SK-N-SH (cell line): Measurements from ENCODE around the gene PCSK9. TPM values are rescaled to one million over a fixed set of nuclear protein-coding genes. Genes with fewer than 3 reads are reported as not detected.

ENCODE experiments used
- CTCF ChIA-PET: fragments of 300-600, 350-600 bp; formaldehyde crosslinking; extraction: SDS; loops from one replicate; lab custom pipeline; 2021; lab: Yijun Ruan, JAX
- POLR2A ChIA-PET: fragments of 350-600 bp; sonication (Branson Sonifier 250); formaldehyde crosslinking; extraction: SDS; loops from one replicate; lab custom pipeline; 2020; ENCODE audit warnings: antibody characterized with exemption, inconsistent platforms; lab: Yijun Ruan, JAX
- DNase-seq: peaks from one replicate; pipeline ENCODE4 v3.0.0; 2012
- H2AFZ ChIP-seq: fragments of 200-600 bp; sonication (generic); 2 replicates; pipeline ENCODE4 v1.8.1; 2016; ENCODE audit warnings: antibody characterized with exemption, mild to moderate bottlenecking, low read depth
- H3F3A ChIP-seq: fragments of 200-600 bp; sonication (generic); replicated peaks from 2 replicates; pipeline ENCODE3; 2016; ENCODE audit warnings: antibody characterized with exemption, mild to moderate bottlenecking; ENCODE audit not compliant: insufficient read depth
- H3K27ac ChIP-seq, 2 experiments: fragments of 200-500 bp in 1 of 2; fragments of 200-600 bp in 1 of 2; sonication (Bioruptor generic) in 1 of 2; sonication (generic), shearing (Covaris generic) in 1 of 2; 2 replicates each; pipeline versions ENCODE4 v1.5.1 to v1.6.1; 2014 to 2016; ENCODE audit warnings: low read depth in 2 of 2, inconsistent platforms in 1 of 2, low read length in 1 of 2, mild to moderate bottlenecking in 1 of 2, mixed read lengths in 1 of 2
- H3K27me3 ChIP-seq: fragments of 200-600 bp; sonication (generic), shearing (Covaris generic); 2 replicates; pipeline ENCODE4 v1.6.1; 2016; ENCODE audit warnings: mixed run types; ENCODE audit not compliant: insufficient read depth
- H3K36me3 ChIP-seq, 2 experiments: fragments of 200-500 bp in 1 of 2; fragments of 200-600 bp in 1 of 2; sonication (Bioruptor generic) in 1 of 2; sonication (generic) in 1 of 2; replicated peaks in 1 of 2; 2 replicates each; pipeline versions ENCODE3 to v1.5.1; 2014 to 2016; ENCODE audit warnings: low read length in 1 of 2, mild to moderate bottlenecking in 1 of 2; ENCODE audit not compliant: insufficient read depth in 2 of 2, control insufficient read depth in 1 of 2
- H3K4me1 ChIP-seq, 2 experiments: fragments of 200-500 bp in 1 of 2; fragments of 200-600 bp in 1 of 2; sonication (Bioruptor generic) in 1 of 2; sonication (generic), shearing (Covaris generic) in 1 of 2; 2 replicates each; pipeline versions ENCODE4 v1.5.1 to v1.6.1; 2014 to 2016; ENCODE audit warnings: low read depth in 1 of 2, low read length in 1 of 2, mixed run types in 1 of 2; ENCODE audit not compliant: insufficient read depth in 2 of 2, control insufficient read depth in 1 of 2
- H3K4me2 ChIP-seq: fragments of 200-600 bp; sonication (generic), shearing (Covaris generic); 2 replicates; pipeline ENCODE4 v1.6.1; 2017; ENCODE audit warnings: mixed run types
- H3K4me3 ChIP-seq, 2 experiments: fragments of 200-500 bp in 1 of 2; fragments of 200-600 bp in 1 of 2; sonication (Bioruptor generic) in 1 of 2; sonication (generic), shearing (Covaris generic) in 1 of 2; 2 replicates each; pipeline versions ENCODE4 v1.5.1 to v1.8.1; 2014 to 2016; ENCODE audit warnings: low read depth in 2 of 2, inconsistent platforms in 1 of 2, low read length in 1 of 2, mild to moderate bottlenecking in 1 of 2, mixed read lengths in 1 of 2, moderate library complexity in 1 of 2
- H3K79me2 ChIP-seq: fragments of 200-600 bp; sonication (generic); 2 replicates; pipeline ENCODE4 v1.8.1; 2017; ENCODE audit warnings: mild to moderate bottlenecking; ENCODE audit not compliant: insufficient read depth
- H3K9ac ChIP-seq: fragments of 200-600 bp; sonication (generic); 2 replicates; pipeline ENCODE4 v1.6.1; 2017; ENCODE audit warnings: mixed run types
- H3K9me2 ChIP-seq: fragments of 200-600 bp; sonication (generic); 2 replicates; pipeline ENCODE4 v1.6.1; 2017; ENCODE audit warnings: mixed run types
- H3K9me3 ChIP-seq: fragments of 200-600 bp; sonication (generic); 2 replicates; pipeline ENCODE4 v1.6.1; 2017; ENCODE audit warnings: mixed run types, mild to moderate bottlenecking, moderate library complexity
- H4K20me1 ChIP-seq: fragments of 200-600 bp; sonication (generic); 2 replicates; pipeline ENCODE4 v1.6.1; 2017; ENCODE audit warnings: mild to moderate bottlenecking, mixed run types; ENCODE audit not compliant: insufficient read depth
- CHD2 ChIP-seq: fragments of 150-350 bp; IDR thresholded peaks from 2 replicates; pipeline ENCODE4 v1.6.1; 2018; ENCODE audit warnings: low read length; ENCODE audit not compliant: partially characterized antibody
- EP300 ChIP-seq, 2 experiments: IDR thresholded peaks; 2 replicates each; pipeline versions ENCODE4 v1.4.0 to v1.6.1; 2012; ENCODE audit warnings: borderline replicate concordance in 1 of 2, low read depth in 1 of 2, low read length in 1 of 2
- EZH2phosphoT487 ChIP-seq: fragments of 200-600 bp; sonication (generic); IDR thresholded peaks from 2 replicates; pipeline ENCODE4 v1.6.1; 2017; ENCODE audit warnings: low read depth, mixed run types, mild to moderate bottlenecking, antibody characterized with exemption, moderate library complexity, borderline replicate concordance
- FOXJ3 ChIP-seq: sonication (generic); formaldehyde crosslinking; IDR thresholded peaks from 2 replicates; pipeline ENCODE4 v1.5.1; 2020; ENCODE audit warnings: mild to moderate bottlenecking, missing genetic modification reagents
- GABPA ChIP-seq: IDR thresholded peaks from 2 replicates; pipeline ENCODE4 v1.4.0; 2012; ENCODE audit warnings: low read depth, mild to moderate bottlenecking
- GATA2 ChIP-seq: sonication (generic); formaldehyde crosslinking; IDR thresholded peaks from 2 replicates; pipeline ENCODE4 v1.5.0; 2020; ENCODE audit warnings: mild to moderate bottlenecking, missing genetic modification reagents
- MEF2A ChIP-seq: IDR thresholded peaks from 2 replicates; pipeline ENCODE4 v1.4.0; 2012; ENCODE audit warnings: low read depth, borderline replicate concordance
- MXI1 ChIP-seq: IDR thresholded peaks from 2 replicates; pipeline ENCODE4 v1.6.1; 2012; ENCODE audit warnings: mild to moderate bottlenecking, low read depth, low read length, improper control_type of control experiment
- NFIC ChIP-seq: IDR thresholded peaks from 2 replicates; pipeline ENCODE4 v1.4.0; 2012; ENCODE audit warnings: borderline replicate concordance
- NRF1 ChIP-seq: IDR thresholded peaks from 2 replicates; pipeline ENCODE4 v1.6.1; 2012; ENCODE audit warnings: low read depth, mild to moderate bottlenecking, low read length
- RCOR1 ChIP-seq: fragments of 150-350 bp; IDR thresholded peaks from 2 replicates; pipeline ENCODE4 v1.6.1; 2017; ENCODE audit warnings: antibody characterized with exemption, low read length
- RFX5 ChIP-seq: IDR thresholded peaks from 2 replicates; pipeline ENCODE4 v1.6.1; 2012; ENCODE audit warnings: mild to moderate bottlenecking, improper control_type of control experiment, low read length
- SMC3 ChIP-seq: IDR thresholded peaks from 2 replicates; pipeline ENCODE4 v1.6.1; 2012; ENCODE audit warnings: low read depth, low read length, improper control_type of control experiment
- TAF1 ChIP-seq: IDR thresholded peaks from 2 replicates; pipeline ENCODE4 v1.6.1; 2012; ENCODE audit warnings: low read depth, mild to moderate bottlenecking, low read length, moderate library complexity, borderline replicate concordance
- TCF12 ChIP-seq: IDR thresholded peaks from 2 replicates; pipeline ENCODE4 v1.4.0; 2012
- TEAD4 ChIP-seq: IDR thresholded peaks from 2 replicates; pipeline ENCODE4 v1.4.0; 2012; ENCODE audit warnings: mild to moderate bottlenecking, borderline replicate concordance; ENCODE audit not compliant: insufficient read depth
- YY1 ChIP-seq: IDR thresholded peaks from 2 replicates; pipeline ENCODE4 v1.4.0; 2012; ENCODE audit warnings: low read depth, mild to moderate bottlenecking
- WGBS: methylation state at CpG from one replicate; pipeline ENCODE4 v1.1.6; 2017; ENCODE audit warnings: low lambda C conversion rate; 5-methylcytosine and 5-hydroxymethylcytosine counted together
- polyA plus RNA-seq, 3 experiments: library from polyadenylated mRNA; depleted of rRNA; stranded (reverse); fragments of >200 nt; gene quantifications; 2 replicates each; pipeline ENCODE4 v1.2.3, GENCODE V29; 2012
- TF ChIP-seq, protein P1 (sequence below): fragments of 150-350 bp; IDR thresholded peaks from 2 replicates; pipeline ENCODE4 v1.6.1; 2016; ENCODE audit warnings: mild to moderate bottlenecking, low read depth, low read length
- TF ChIP-seq, protein P2 (sequence below): IDR thresholded peaks from 2 replicates; pipeline ENCODE4 v1.4.0; 2012; ENCODE audit warnings: low read depth, borderline replicate concordance
- TF ChIP-seq, protein P3 (sequence below): IDR thresholded peaks from 2 replicates; pipeline ENCODE4; 2012
- TF ChIP-seq, protein P4 (sequence below): IDR thresholded peaks from 2 replicates; pipeline ENCODE4 v1.4.0; 2012; ENCODE audit warnings: low read depth, borderline replicate concordance

The PCSK9 gene
- polyA plus RNA-seq, 1 of the 3 experiments (the other 2 are of a cell fraction) = 0.02 TPM

DNA sequence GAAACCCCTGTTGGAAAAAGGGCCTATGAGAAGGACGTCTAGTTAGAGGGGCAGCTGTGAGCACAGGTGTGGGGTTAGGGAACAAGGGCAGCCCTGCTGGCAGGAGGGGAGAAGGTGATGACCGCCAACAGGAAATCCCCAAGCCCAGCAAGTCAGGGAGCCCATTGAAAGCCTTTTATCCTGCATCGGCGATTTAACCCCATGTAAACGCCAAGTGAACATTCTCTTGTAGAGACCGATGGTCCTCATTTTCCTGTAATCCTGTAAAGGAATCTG, 41.7 kb upstream of the PCSK9 start:
- H3K27me3 ChIP-seq = no peaks in the 10 kb centered on the region; the same call in 1 of the 2 replicates
- no peaks in the 10 kb centered on the region for H3K79me2 ChIP-seq
- H3F3A ChIP-seq = no peaks in the 10 kb centered on the region
- POLR2A ChIA-PET = no interaction called here
- TF ChIP-seq NRF1 (no peak), TCF12 (no peak), EP300 (IDR thresholded peaks at IDR 0.05; ENCODE audit: borderline replicate concordance in 1 of 2, low read depth in 1 of 2, low read length in 1 of 2) (no peak), RCOR1 (no peak), NFIC (no peak), CHD2 (no peak), GATA2 (CRISPR knock-in tag) (no peak)
- WGBS = 84% methylated on average over 6 of the region's 6 CpGs
- peaks cover 0 to 3% of the 10 kb centered on the region in 2 experiments; a peak in 1 of 4 replicates for H3K4me1 ChIP-seq
- no peak overlapping the region for H3K4me2 ChIP-seq
- H3K9me2 ChIP-seq = no peaks in the 10 kb centered on the region
- no peak overlapping the region for H2AFZ ChIP-seq
- H3K9me3 ChIP-seq = no peaks in the 10 kb centered on the region
- H3K4me3 ChIP-seq = no peak overlapping the region
- H4K20me1 ChIP-seq = no peaks in the 10 kb centered on the region
- H3K36me3 ChIP-seq = no peaks in the 10 kb centered on the region
- DNase-seq = no peak
- CTCF ChIA-PET = interaction anchor here (2.1 to 10.9 kb wide), 9 partner anchors 10 to 64 kb away, joined by 7 to 302 read pairs (median 56); no protein-coding TSS in a partner anchor
- no peak overlapping the region for H3K27ac ChIP-seq
- no peak overlapping the region for H3K9ac ChIP-seq

DNA sequence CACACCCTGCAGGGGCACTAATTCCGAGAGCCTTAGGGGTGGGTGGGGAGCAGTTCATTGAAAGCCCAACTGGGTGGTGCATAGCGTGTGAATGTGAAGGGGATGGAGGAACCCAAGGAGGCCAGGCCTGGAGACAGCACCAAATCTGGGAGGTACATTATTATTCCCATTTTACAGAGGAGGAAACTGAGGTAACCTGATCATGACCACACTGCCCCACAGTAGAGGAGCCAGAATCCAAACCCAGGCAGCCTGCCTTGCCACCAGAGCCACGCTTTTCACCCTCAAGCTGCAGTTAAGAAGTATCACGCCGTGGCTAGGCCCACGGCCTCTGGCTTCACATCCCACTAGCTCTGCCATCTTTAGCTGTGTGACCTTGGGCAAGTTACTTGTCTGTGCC, 41.2 kb upstream of the PCSK9 start:
- WGBS = 82% methylated on average over 5 of the region's 6 CpGs
- ChIA-PET CTCF (interaction anchor here (2.2 to 10.9 kb wide), 5 partner anchors 12 to 57 kb away, joined by 7 to 302 read pairs (median 60); no protein-coding TSS in a partner anchor), POLR2A (no interaction called here)
- peaks cover 0 to 3% of the 10 kb centered on the region in 2 experiments; a peak in 1 of 4 replicates for H3K4me1 ChIP-seq
- TF ChIP-seq, protein P1, sequence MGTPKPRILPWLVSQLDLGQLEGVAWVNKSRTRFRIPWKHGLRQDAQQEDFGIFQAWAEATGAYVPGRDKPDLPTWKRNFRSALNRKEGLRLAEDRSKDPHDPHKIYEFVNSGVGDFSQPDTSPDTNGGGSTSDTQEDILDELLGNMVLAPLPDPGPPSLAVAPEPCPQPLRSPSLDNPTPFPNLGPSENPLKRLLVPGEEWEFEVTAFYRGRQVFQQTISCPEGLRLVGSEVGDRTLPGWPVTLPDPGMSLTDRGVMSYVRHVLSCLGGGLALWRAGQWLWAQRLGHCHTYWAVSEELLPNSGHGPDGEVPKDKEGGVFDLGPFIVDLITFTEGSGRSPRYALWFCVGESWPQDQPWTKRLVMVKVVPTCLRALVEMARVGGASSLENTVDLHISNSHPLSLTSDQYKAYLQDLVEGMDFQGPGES = no peak
- TF ChIP-seq NRF1 = no peak
- TF ChIP-seq, protein P2, sequence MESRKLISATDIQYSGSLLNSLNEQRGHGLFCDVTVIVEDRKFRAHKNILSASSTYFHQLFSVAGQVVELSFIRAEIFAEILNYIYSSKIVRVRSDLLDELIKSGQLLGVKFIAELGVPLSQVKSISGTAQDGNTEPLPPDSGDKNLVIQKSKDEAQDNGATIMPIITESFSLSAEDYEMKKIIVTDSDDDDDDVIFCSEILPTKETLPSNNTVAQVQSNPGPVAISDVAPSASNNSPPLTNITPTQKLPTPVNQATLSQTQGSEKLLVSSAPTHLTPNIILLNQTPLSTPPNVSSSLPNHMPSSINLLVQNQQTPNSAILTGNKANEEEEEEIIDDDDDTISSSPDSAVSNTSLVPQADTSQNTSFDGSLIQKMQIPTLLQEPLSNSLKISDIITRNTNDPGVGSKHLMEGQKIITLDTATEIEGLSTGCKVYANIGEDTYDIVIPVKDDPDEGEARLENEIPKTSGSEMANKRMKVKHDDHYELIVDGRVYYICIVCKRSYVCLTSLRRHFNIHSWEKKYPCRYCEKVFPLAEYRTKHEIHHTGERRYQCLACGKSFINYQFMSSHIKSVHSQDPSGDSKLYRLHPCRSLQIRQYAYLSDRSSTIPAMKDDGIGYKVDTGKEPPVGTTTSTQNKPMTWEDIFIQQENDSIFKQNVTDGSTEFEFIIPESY = no peak
- TF ChIP-seq GATA2 (CRISPR knock-in tag) = no peak
- no peak for TF ChIP-seq TAF1
- no peak for TF ChIP-seq MXI1
- no peak for TF ChIP-seq MEF2A
- TF ChIP-seq EZH2phosphoT487 = no peak
- TF ChIP-seq, protein P3, sequence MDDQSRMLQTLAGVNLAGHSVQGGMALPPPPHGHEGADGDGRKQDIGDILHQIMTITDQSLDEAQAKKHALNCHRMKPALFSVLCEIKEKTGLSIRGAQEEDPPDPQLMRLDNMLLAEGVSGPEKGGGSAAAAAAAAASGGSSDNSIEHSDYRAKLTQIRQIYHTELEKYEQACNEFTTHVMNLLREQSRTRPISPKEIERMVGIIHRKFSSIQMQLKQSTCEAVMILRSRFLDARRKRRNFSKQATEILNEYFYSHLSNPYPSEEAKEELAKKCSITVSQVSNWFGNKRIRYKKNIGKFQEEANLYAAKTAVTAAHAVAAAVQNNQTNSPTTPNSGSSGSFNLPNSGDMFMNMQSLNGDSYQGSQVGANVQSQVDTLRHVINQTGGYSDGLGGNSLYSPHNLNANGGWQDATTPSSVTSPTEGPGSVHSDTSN = no peak
- TF ChIP-seq GABPA = no peak
- TF ChIP-seq RFX5 = no peak
- TF ChIP-seq, protein P4, sequence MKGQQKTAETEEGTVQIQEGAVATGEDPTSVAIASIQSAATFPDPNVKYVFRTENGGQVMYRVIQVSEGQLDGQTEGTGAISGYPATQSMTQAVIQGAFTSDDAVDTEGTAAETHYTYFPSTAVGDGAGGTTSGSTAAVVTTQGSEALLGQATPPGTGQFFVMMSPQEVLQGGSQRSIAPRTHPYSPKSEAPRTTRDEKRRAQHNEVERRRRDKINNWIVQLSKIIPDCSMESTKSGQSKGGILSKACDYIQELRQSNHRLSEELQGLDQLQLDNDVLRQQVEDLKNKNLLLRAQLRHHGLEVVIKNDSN = no peak
- TF ChIP-seq SMC3 = no peak
- TF ChIP-seq YY1 = no peak
- TF ChIP-seq TCF12 = no peak
- no peak for TF ChIP-seq FOXJ3 (CRISPR knock-in tag)
- no peak for TF ChIP-seq TEAD4
- H3K9me3 ChIP-seq = no peaks in the 10 kb centered on the region
- H3K9ac ChIP-seq = no peak overlapping the region
- no peak overlapping the region for H3K4me2 ChIP-seq
- no peaks in the 10 kb centered on the region for H3K9me2 ChIP-seq
- H2AFZ ChIP-seq = no peak overlapping the region
- no peaks in the 10 kb centered on the region for H3K36me3 ChIP-seq
- DNase-seq = no peak
- no peaks in the 10 kb centered on the region for H3F3A ChIP-seq
- no peak overlapping the region for H3K27ac ChIP-seq
- no peaks in the 10 kb centered on the region for H3K79me2 ChIP-seq
- H3K4me3 ChIP-seq = no peak overlapping the region
- H4K20me1 ChIP-seq = no peaks in the 10 kb centered on the region
- no peaks in the 10 kb centered on the region; the same call in 1 of the 2 replicates for H3K27me3 ChIP-seq
